Panc1 (cell line): Measurements from ENCODE around the gene PRXL2A. TPM values are rescaled to one million over a fixed set of nuclear protein-coding genes. Genes with fewer than 3 reads are reported as not detected.

ENCODE experiments used
- ATAC-seq: fragments of 200-7000 bp; cut with Tn5 transposase; 2 replicates; pipeline ENCODE4 v1.9.1; 2020; ENCODE audit warnings: mild to moderate bottlenecking, moderate library complexity
- BruUV-seq: library from RNA; stranded (reverse); fragments of 400-500 nt; replicated peaks from 2 replicates; lab custom pipeline; 2021; lab: Mats Ljungman, UMichigan
- CTCF ChIA-PET: fragments of 300-600 bp; sonication (Branson Sonifier 250); formaldehyde crosslinking; loops from one replicate; lab custom pipeline; 2022; ENCODE audit warnings: antibody characterized with exemption; lab: Charles Lee
- POLR2A ChIA-PET: fragments of 300-600 bp; sonication (Branson Sonifier 250); formaldehyde crosslinking; loops from one replicate; lab custom pipeline; 2022; ENCODE audit warnings: antibody characterized with exemption; lab: Charles Lee
- DNase-seq: peaks from one replicate; pipeline ENCODE4 v3.0.0-alpha.2; 2010; ENCODE audit warnings: low read depth, low spot score
- H3K27ac ChIP-seq: 2 replicates; pipeline ENCODE4 v1.5.1; 2011; ENCODE audit warnings: mild to moderate bottlenecking, low read length, inconsistent platforms
- H3K27me3 ChIP-seq: fragments of 200-500 bp; sonication (Bioruptor generic); 2 replicates; pipeline ENCODE4 v1.6.0; 2014; ENCODE audit warnings: low read length, inconsistent platforms; ENCODE audit not compliant: control insufficient read depth, insufficient read depth
- H3K36me3 ChIP-seq: fragments of 200-500 bp; sonication (Bioruptor generic); 2 replicates; pipeline ENCODE4 v1.5.1; 2014; ENCODE audit warnings: inconsistent platforms, mild to moderate bottlenecking, low read length, moderate library complexity; ENCODE audit not compliant: control insufficient read depth, insufficient read depth
- H3K4me1 ChIP-seq: 2 replicates; pipeline ENCODE4 v1.5.1; 2011; ENCODE audit warnings: inconsistent platforms, mild to moderate bottlenecking, low read length, moderate library complexity; ENCODE audit not compliant: control insufficient read depth, insufficient read depth
- H3K4me3 ChIP-seq, 2 experiments: 2 replicates each; pipeline ENCODE4 v1.5.1; 2011 to 2012; ENCODE audit warnings: low read depth in 2 of 2, low read length in 2 of 2, mild to moderate bottlenecking in 2 of 2, inconsistent platforms in 1 of 2, moderate library complexity in 1 of 2
- H3K9me3 ChIP-seq: fragments of 200-500 bp; sonication (Bioruptor generic); 2 replicates; pipeline ENCODE4 v1.5.1; 2014; ENCODE audit warnings: low read depth, mild to moderate bottlenecking, inconsistent platforms, low read length, moderate library complexity; ENCODE audit not compliant: control insufficient read depth, insufficient read depth
- CTCF ChIP-seq: fragments of 450-650 bp; IDR thresholded peaks from 2 replicates; pipeline ENCODE4 v1.5.1; 2017; ENCODE audit warnings: mild to moderate bottlenecking
- POLR2AphosphoS5 ChIP-seq: IDR thresholded peaks from 2 replicates; pipeline ENCODE4 v1.6.1; 2012; ENCODE audit warnings: mild to moderate bottlenecking, low read depth, low read length, moderate library complexity
- REST ChIP-seq, 2 experiments: IDR thresholded peaks; 2 replicates each; pipeline ENCODE4 v1.6.1; 2011 to 2012; ENCODE audit warnings: low read depth in 2 of 2, control low read depth in 1 of 2, low read length in 1 of 2, mild to moderate bottlenecking in 1 of 2, moderate library complexity in 1 of 2; ENCODE audit not compliant: insufficient read depth in 1 of 2
- SIN3A ChIP-seq: IDR thresholded peaks from 2 replicates; pipeline ENCODE4 v1.6.1; 2012; ENCODE audit warnings: low read depth, mild to moderate bottlenecking, low read length, moderate library complexity, borderline replicate concordance; ENCODE audit not compliant: insufficient read depth
- TCF7L2 ChIP-seq: IDR thresholded peaks from 2 replicates; pipeline ENCODE4 v1.6.1; 2011; ENCODE audit warnings: mild to moderate bottlenecking, low read depth, low read length, inconsistent platforms
- in situ Hi-C: cut with HindIII; loops from 2 replicates; pipeline ENCODE4 v1.10.0; 2016; ENCODE audit warnings: low sequenced_read_pairs, low pct_unique_long_range_greater_than_20kb
- intact Hi-C: fragments of 100-400 bp; cut with micrococcal nuclease; formaldehyde crosslinking; loops from one replicate; pipeline ENCODE4 v1.10.0; 2022; ENCODE audit not compliant: unreplicated experiment
- total RNA-seq: library from RNA; stranded (reverse); gene quantifications from one replicate; pipeline ENCODE4 v1.2.1, GENCODE V29; 2021; ENCODE audit not compliant: unreplicated experiment

PRXL2A gene
- total RNA-seq, 1 experiment from 2014 or later, result 89.0 TPM

- ChIA-PET POLR2A (no interaction called here), CTCF (interaction anchor here (1.2 kb wide), 1 partner anchor 22 kb away, joined by 4 read pairs; no protein-coding TSS in a partner anchor)
- BruUV-seq, result no TSS peak
- Histone ChIP-seq H3K9me3 (no peaks in the 10 kb centered on the region), H3K27ac (no peak overlapping the region), H3K4me3 (no peak overlapping the region), H3K4me1 (no peaks in the 10 kb centered on the region), H3K36me3 (no peaks in the 10 kb centered on the region), H3K27me3 (no peaks in the 10 kb centered on the region)
- no peak for DNase-seq
- TF ChIP-seq REST (IDR thresholded peaks at IDR 0.05; ENCODE audit: insufficient read depth in 1 of 2, low read depth in 2 of 2, low read length in 1 of 2) (no peak), CTCF (no peak), SIN3A (no peak), POLR2AphosphoS5 (no peak), TCF7L2 (no peak)
- no peak for ATAC-seq
- in situ Hi-C loops (no loop called here), intact Hi-C loops (no loop called here)
Measured at GRCh38 chr10:80484243-80484642, 75.9 kb downstream of the PRXL2A start.

- CTCF ChIA-PET, result interaction anchor here (0.6 to 1.2 kb wide), 2 partner anchors 21 to 47 kb away, joined by 3 to 4 read pairs; no protein-coding TSS in a partner anchor
- no peak overlapping the region for H3K4me3 ChIP-seq
- TF ChIP-seq REST (IDR thresholded peaks at IDR 0.05; ENCODE audit: insufficient read depth in 1 of 2, low read depth in 2 of 2, low read length in 1 of 2) (no peak), TCF7L2 (no peak), CTCF (no peak)
- no peaks in the 10 kb centered on the region for H3K4me1 ChIP-seq
- no TSS peak for BruUV-seq
- in situ Hi-C loops (no loop called here), intact Hi-C loops (no loop called here)
- DNase-seq, result no peak
- H3K27me3 ChIP-seq, result no peaks in the 10 kb centered on the region
- POLR2A ChIA-PET, result no interaction called here
- H3K27ac ChIP-seq, result no peak overlapping the region
- no peaks in the 10 kb centered on the region for H3K36me3 ChIP-seq
- ATAC-seq, result no peak
- no peaks in the 10 kb centered on the region for H3K9me3 ChIP-seq
Measured at GRCh38 chr10:80484676-80485075, 76.3 kb downstream of the PRXL2A start.
